Fibroblast of peridontal ligament (primary cell): ENCODE measurements around the gene PDCL2.
"Not testable (repeated sequence)": the region's sequence is repeated elsewhere in the genome, so short reads cannot be mapped to it uniquely, and the experiment has no call there.

Experiments
- DNase-seq: peaks from one replicate; pipeline ENCODE4 v3.0.0-alpha.2; 2010; ENCODE audit errors: extremely low read depth

PDCL2 gene

GRCh38 chr4:55592014-55592413 is at the start of gene PDCL2:
Gene PDCL2 (minus strand): TSS chr4:55592245. CDS start chr4:55592109, 136 bp downstream.
- DNase-seq = no peak

GRCh38 chr4:55637272-55637820 is 45.3 kb upstream of the PDCL2 start:
- DNase-seq = no peak

GRCh38 chr4:55636656-55636999 is 44.6 kb upstream of the PDCL2 start:
- no peak for DNase-seq

- no peak for DNase-seq
Observed at GRCh38 chr4:55635741-55636655, 44.0 kb upstream of the PDCL2 start, which contains the start of gene NMU. Gene NMU (minus strand): TSS chr4:55636298. CDS start chr4:55636192, 106 bp downstream.

GRCh38 chr4:55635282-55635681 is 43.2 kb upstream of the PDCL2 start:
- DNase-seq = no peak

- no peak for DNase-seq
Observed at GRCh38 chr4:55634417-55635128, 42.5 kb upstream of the PDCL2 start.

- no peak for DNase-seq
Observed at GRCh38 chr4:55633903-55634302, 41.9 kb upstream of the PDCL2 start.

GRCh38 chr4:55625835-55626234 is 33.8 kb upstream of the PDCL2 start:
- no peak for DNase-seq

- DNase-seq = not testable (repeated sequence)
Observed at GRCh38 chr4:55624063-55624462, 32.0 kb upstream of the PDCL2 start.

- no peak for DNase-seq
Observed at GRCh38 chr4:55618546-55619143, 26.6 kb upstream of the PDCL2 start.

GRCh38 chr4:55617587-55618197 is 25.6 kb upstream of the PDCL2 start:
- DNase-seq = no peak

- DNase-seq = no peak
Observed at GRCh38 chr4:55615008-55615407, 23.0 kb upstream of the PDCL2 start.

- DNase-seq = no peak
Observed at GRCh38 chr4:55613621-55614020, 21.6 kb upstream of the PDCL2 start.

- no peak for DNase-seq
Observed at GRCh38 chr4:55612341-55612740, 20.3 kb upstream of the PDCL2 start.

GRCh38 chr4:55611358-55612059 is 19.5 kb upstream of the PDCL2 start:
- DNase-seq = no peak

GRCh38 chr4:55610381-55610780 is 18.3 kb upstream of the PDCL2 start:
- DNase-seq = no peak

- peak; percentile 9 for DNase-seq
Observed at GRCh38 chr4:55609393-55609866, 17.4 kb upstream of the PDCL2 start.

GRCh38 chr4:55608591-55608990 is 16.5 kb upstream of the PDCL2 start:
- no peak for DNase-seq

GRCh38 chr4:55604996-55605395 is 13.0 kb upstream of the PDCL2 start:
- no peak for DNase-seq

GRCh38 chr4:55600640-55601039 is 8.6 kb upstream of the PDCL2 start:
- no peak for DNase-seq

GRCh38 chr4:55598641-55599040 is 6.6 kb upstream of the PDCL2 start:
- no peak for DNase-seq
